D721Med (cell line): ENCODE results near the gene MPHOSPH6.
"Not testable (repeated sequence)": the region's sequence is repeated elsewhere in the genome, so short reads cannot be mapped to it uniquely, and the experiment has no call there.

Experiments
- DNase-seq: peaks from one replicate; pipeline ENCODE4 v3.0.0; 2011; ENCODE audit warnings: low spot score; ENCODE audit not compliant: insufficient read length
- FAIRE-seq: peaks from 2 replicates; lab custom pipeline; 2011; peaks lifted over from hg19 to GRCh38; lab: Jason Lieb, UNC
- CTCF ChIP-seq: IDR thresholded peaks from 2 replicates; pipeline ENCODE4 v1.5.1; 2012; ENCODE audit warnings: mild to moderate bottlenecking, control low read depth; ENCODE audit not compliant: insufficient read depth; ENCODE audit errors: missing control alignments

The MPHOSPH6 gene

GRCh38 chr16:82169861-82170845 lies at the start of gene MPHOSPH6:
Gene MPHOSPH6, minus strand, starts transcription at chr16:82170224. Its CDS starts 49 bp downstream, at chr16:82170175.
- TF ChIP-seq CTCF, result no peak
- no peak for FAIRE-seq
- peak; percentile 28 for DNase-seq

- DNase-seq, result no peak
- TF ChIP-seq CTCF, result no peak
- no peak for FAIRE-seq
Observed at GRCh38 chr16:82219298-82219697, 49.3 kb upstream of the MPHOSPH6 start.

GRCh38 chr16:82209314-82209713 lies 39.3 kb upstream of the MPHOSPH6 start:
- not testable (repeated sequence) for DNase-seq, FAIRE-seq

GRCh38 chr16:82203198-82203597 lies 33.2 kb upstream of the MPHOSPH6 start:
- DNase-seq (no peak), FAIRE-seq (no peak)
- TF ChIP-seq CTCF, result no peak

- DNase-seq, result no peak
- no peak for TF ChIP-seq CTCF
- FAIRE-seq, result no peak
Observed at GRCh38 chr16:82201926-82202325, 31.9 kb upstream of the MPHOSPH6 start.

GRCh38 chr16:82201351-82201750 lies 31.3 kb upstream of the MPHOSPH6 start:
- TF ChIP-seq CTCF, result no peak
- FAIRE-seq (no peak), DNase-seq (no peak)

- FAIRE-seq (no peak), DNase-seq (no peak)
- no peak for TF ChIP-seq CTCF
Observed at GRCh38 chr16:82199209-82199608, 29.2 kb upstream of the MPHOSPH6 start.
